WTC11 (cell line): Measurements from ENCODE around the gene TIMM17B. TPM values are rescaled to one million over a fixed set of nuclear protein-coding genes. Genes with fewer than 3 reads are reported as not detected.

Experiments used
- ATAC-seq: fragments of 200-7000 bp; cut with Tn5 transposase; 2 replicates; pipeline ENCODE4 v1.10.0; 2021; ENCODE audit warnings: mild to moderate bottlenecking, moderate library complexity
- Bru-seq: library from RNA; stranded (reverse); fragments of 400-500 nt; gene quantifications from one replicate; lab custom pipeline; 2021; lab: Mats Ljungman, UMichigan
- CTCF ChIA-PET: fragments of 300-600 bp; sonication (Branson Sonifier 250); formaldehyde crosslinking; loops from one replicate; lab custom pipeline; 2021; ENCODE audit warnings: antibody characterized with exemption; lab: Charles Lee
- POLR2A ChIA-PET: fragments of 350-600 bp; sonication (Branson Sonifier 250); formaldehyde crosslinking; loops from one replicate; lab custom pipeline; 2021; ENCODE audit warnings: antibody characterized with exemption; lab: Charles Lee
- DNase-seq: peaks from one replicate; pipeline ENCODE4 v3.0.0; 2021; ENCODE audit warnings: low spot score
- H3K27ac Mint-ChIP-seq: 2 replicates; pipeline ENCODE4 v1.8.0; 2021; ENCODE audit warnings: mixed read lengths
- H3K27me3 Mint-ChIP-seq: 2 replicates; pipeline ENCODE4 v1.8.0; 2021; ENCODE audit warnings: low read depth, mild to moderate bottlenecking, moderate library complexity, mixed read lengths
- H3K36me3 Mint-ChIP-seq: 2 replicates; pipeline ENCODE4 v1.8.0; 2021; ENCODE audit warnings: mixed read lengths
- H3K4me1 Mint-ChIP-seq: 2 replicates; pipeline ENCODE4 v1.8.0; 2022; ENCODE audit warnings: mixed read lengths
- H3K4me3 Mint-ChIP-seq: 2 replicates; pipeline ENCODE4 v1.8.0; 2021; ENCODE audit warnings: mild to moderate bottlenecking, moderate library complexity, mixed read lengths
- H3K9me3 Mint-ChIP-seq: 2 replicates; pipeline ENCODE4 v1.8.0; 2021; ENCODE audit warnings: mixed read lengths
- CREM ChIP-seq: sonication (generic); formaldehyde crosslinking; IDR thresholded peaks from 2 replicates; pipeline ENCODE4 v1.8.1; 2022; ENCODE audit warnings: mild to moderate bottlenecking, missing genetic modification reagents, moderate library complexity
- E2F1 ChIP-seq: sonication (generic); formaldehyde crosslinking; IDR thresholded peaks from 2 replicates; pipeline ENCODE4 v1.8.0; 2022; ENCODE audit warnings: mild to moderate bottlenecking, missing genetic modification reagents
- E2F5 ChIP-seq: sonication (generic); formaldehyde crosslinking; IDR thresholded peaks from 2 replicates; pipeline ENCODE4 v1.8.1; 2022; ENCODE audit warnings: mild to moderate bottlenecking, moderate library complexity, missing genetic modification reagents
- ELF4 ChIP-seq: sonication (generic); formaldehyde crosslinking; IDR thresholded peaks from 2 replicates; pipeline ENCODE4 v1.8.1; 2022; ENCODE audit warnings: low read depth, mild to moderate bottlenecking, moderate library complexity, missing genetic modification reagents
- ETV6 ChIP-seq: sonication (generic); formaldehyde crosslinking; IDR thresholded peaks from 2 replicates; pipeline ENCODE4 v1.8.1; 2022; ENCODE audit warnings: mild to moderate bottlenecking, missing genetic modification reagents
- FOXP1 ChIP-seq: sonication (generic); formaldehyde crosslinking; IDR thresholded peaks from 2 replicates; pipeline ENCODE4 v1.8.0; 2022; ENCODE audit warnings: missing genetic modification reagents, mild to moderate bottlenecking, moderate library complexity, borderline replicate concordance
- GRHL2 ChIP-seq: fragments of 250-450 bp; sonication (Bioruptor Pico); IDR thresholded peaks from 2 replicates; pipeline ENCODE4 v1.8.0; 2022; ENCODE audit warnings: mild to moderate bottlenecking, moderate library complexity; ENCODE audit not compliant: insufficient replicate concordance, severe bottlenecking
- JUN ChIP-seq: sonication (generic); formaldehyde crosslinking; IDR thresholded peaks from 2 replicates; pipeline ENCODE4 v1.8.0; 2023; ENCODE audit warnings: mild to moderate bottlenecking, missing genetic modification reagents
- MAX ChIP-seq: sonication (generic); formaldehyde crosslinking; IDR thresholded peaks from 2 replicates; pipeline ENCODE4 v1.8.0; 2022; ENCODE audit warnings: mild to moderate bottlenecking, missing genetic modification reagents
- MXD4 ChIP-seq: fragments of 250-450 bp; sonication (Bioruptor Pico); IDR thresholded peaks from 2 replicates; pipeline ENCODE4 v1.8.0; 2021; ENCODE audit warnings: mild to moderate bottlenecking, moderate library complexity, borderline replicate concordance
- NFYB ChIP-seq: sonication (generic); formaldehyde crosslinking; conservative IDR thresholded peaks from 2 replicates; pipeline ENCODE4 v1.8.0; 2022; ENCODE audit warnings: low read depth, missing genetic modification reagents
- OVOL2 ChIP-seq: fragments of 250-450 bp; sonication (Bioruptor Pico); IDR thresholded peaks from 2 replicates; pipeline ENCODE4 v1.9.0; 2021; ENCODE audit warnings: mild to moderate bottlenecking, borderline replicate concordance
- PRRX2 ChIP-seq: fragments of 250-450 bp; sonication (Bioruptor Pico); IDR thresholded peaks from 2 replicates; pipeline ENCODE4 v1.8.0; 2021; ENCODE audit warnings: mild to moderate bottlenecking
- RELA ChIP-seq: sonication (generic); formaldehyde crosslinking; IDR thresholded peaks from 2 replicates; pipeline ENCODE4 v1.8.1; 2022; ENCODE audit warnings: missing genetic modification reagents, mild to moderate bottlenecking, borderline replicate concordance
- SMAD4 ChIP-seq: sonication (generic); formaldehyde crosslinking; IDR thresholded peaks from 2 replicates; pipeline ENCODE4 v1.8.0; 2022; ENCODE audit warnings: mild to moderate bottlenecking, missing genetic modification reagents
- SP1 ChIP-seq: sonication (generic); formaldehyde crosslinking; conservative IDR thresholded peaks from 2 replicates; pipeline ENCODE4 v1.8.1; 2022; ENCODE audit warnings: missing genetic modification reagents
- TCF7 ChIP-seq: sonication (generic); formaldehyde crosslinking; IDR thresholded peaks from 2 replicates; pipeline ENCODE4 v1.8.0; 2022; ENCODE audit warnings: mild to moderate bottlenecking, low read depth, missing genetic modification reagents, moderate library complexity
- TEAD1 ChIP-seq: sonication (generic); formaldehyde crosslinking; IDR thresholded peaks from 2 replicates; pipeline ENCODE4 v1.8.0; 2022; ENCODE audit warnings: mild to moderate bottlenecking, missing genetic modification reagents
- TP53 ChIP-seq: sonication (generic); formaldehyde crosslinking; IDR thresholded peaks from 2 replicates; pipeline ENCODE4 v1.8.1; 2023; ENCODE audit warnings: mild to moderate bottlenecking, missing genetic modification reagents
- USF2 ChIP-seq: sonication (generic); formaldehyde crosslinking; IDR thresholded peaks from 2 replicates; pipeline ENCODE4 v1.8.1; 2023; ENCODE audit warnings: mild to moderate bottlenecking, missing genetic modification reagents, moderate library complexity
- ZNF138 ChIP-seq: sonication (generic); formaldehyde crosslinking; conservative IDR thresholded peaks from 2 replicates; pipeline ENCODE4 v1.8.1; 2022; ENCODE audit warnings: mild to moderate bottlenecking, moderate library complexity, missing genetic modification reagents
- ZNF232 ChIP-seq: sonication (generic); formaldehyde crosslinking; IDR thresholded peaks from 2 replicates; pipeline ENCODE4 v1.8.0; 2022; ENCODE audit warnings: mild to moderate bottlenecking, missing genetic modification reagents
- ZNF281 ChIP-seq: sonication (generic); formaldehyde crosslinking; IDR thresholded peaks from 2 replicates; pipeline ENCODE4 v1.8.0; 2023; ENCODE audit warnings: mild to moderate bottlenecking, missing genetic modification reagents
- ZNF317 ChIP-seq: sonication (generic); formaldehyde crosslinking; IDR thresholded peaks from 2 replicates; pipeline ENCODE4 v1.8.1; 2023; ENCODE audit warnings: low read depth, mild to moderate bottlenecking, moderate library complexity, missing genetic modification reagents, borderline replicate concordance
- ZNF396 ChIP-seq: fragments of 250-450 bp; sonication (Bioruptor Pico); IDR thresholded peaks from 2 replicates; pipeline ENCODE4 v1.8.0; 2021; ENCODE audit warnings: mild to moderate bottlenecking, moderate library complexity, borderline replicate concordance
- ZNF423 ChIP-seq: fragments of 250-450 bp; sonication (Bioruptor Pico); IDR thresholded peaks from 2 replicates; pipeline ENCODE4 v2.1.2; 2022; ENCODE audit warnings: mild to moderate bottlenecking, moderate library complexity
- ZNF671 ChIP-seq: fragments of 250-450 bp; sonication (Bioruptor Pico); IDR thresholded peaks from 2 replicates; pipeline ENCODE4 v1.8.0; 2021; ENCODE audit warnings: mild to moderate bottlenecking
- long read RNA-seq, 3 experiments: library from RNA in 1 of 3; library from capped mRNA in 1 of 3; library from polyadenylated mRNA in 1 of 3; unstranded in 2 of 3; stranded (forward) in 1 of 3; transcript quantifications; one replicate each; pipeline ENCODE4 v2.0.0, GENCODE V29; 2021
- total RNA-seq: library from RNA; stranded (reverse); gene quantifications from 3 replicates; pipeline ENCODE4 v1.2.3, GENCODE V29; 2021
- TF ChIP-seq, protein P1 (sequence below): sonication (generic); formaldehyde crosslinking; IDR thresholded peaks from 2 replicates; pipeline ENCODE4 v1.8.1; 2023; ENCODE audit warnings: mild to moderate bottlenecking, missing genetic modification reagents, moderate library complexity

The TIMM17B gene
- total RNA-seq (99.6 to 120 TPM (median 114 TPM) in 3 replicates), Bru-seq, nascent RNA (percentile 68 among the genes with signal in this experiment)
- long read RNA-seq, experiment 1, transcript TIMM17B-204 (7 exons, 964 nt) = major isoform, 10 of 141 reads
- long read RNA-seq, experiment 1, partial matches to known transcripts = 113 of 141 reads
- long read RNA-seq, experiment 1, other reads (novel, unspliced or antisense) = 15 of 141 reads
- long read RNA-seq, experiment 2, transcript TIMM17B-204 (7 exons, 964 nt) = major isoform, 8 of 162 reads
- long read RNA-seq, experiment 2, partial matches to known transcripts = 123 of 162 reads
- long read RNA-seq, experiment 2, other reads (novel, unspliced or antisense) = 30 of 162 reads
- long read RNA-seq, experiment 3, transcript TIMM17B-204 (7 exons, 964 nt) = major isoform, 37 of 324 reads
- long read RNA-seq, experiment 3, partial matches to known transcripts = 270 of 324 reads
- long read RNA-seq, experiment 3, other reads (novel, unspliced or antisense) = 16 of 324 reads

GRCh38 chrX:48897625-48898306, at the start of gene TIMM17B, which contains the start of gene PQBP1:
TSS of gene TIMM17B (minus strand) at chrX:48897768. CDS start at chrX:48897749, 19 bp downstream.
TSS of gene PQBP1 (plus strand) at chrX:48897930. CDS start at chrX:48898510, 580 bp downstream.
- POLR2A ChIA-PET = interaction anchor here (0.6 to 1.7 kb wide), 10 partner anchors 14 to 335 kb away, joined by 3 to 9 read pairs (median 4); partner anchors contain the start of genes GRIPAP1, HDAC6, KCND1 and SLC35A2
- Mint-ChIP-seq H3K4me1 (0 out of 2 replicates have a peak, but pooled peaks cover 8% of the 10 kb centered on the region), H3K36me3 (peaks cover 22% of the 10 kb centered on the region)

GRCh38 chrX:48945517-48946348, 48.2 kb upstream of the TIMM17B start:
- DNase-seq (peak; percentile 49), ATAC-seq (peak; percentile 97)
- Mint-ChIP-seq H3K4me3 (no peak overlapping the region), H3K4me1 (peaks cover 17% of the 10 kb centered on the region), H3K27ac (peak overlapping the region; percentile 89), H3K36me3 (peaks cover 14% of the 10 kb centered on the region), H3K9me3 (no peaks in the 10 kb centered on the region), H3K27me3 (no peaks in the 10 kb centered on the region)
- ChIA-PET CTCF (interaction anchor here (0.6 to 1.4 kb wide), 6 partner anchors 26 to 105 kb away, joined by 3 to 6 read pairs (median 4); partner anchors contain the start of gene SLC35A2), POLR2A (interaction anchor here (0.7 kb wide), 1 partner anchor 36 kb away, joined by 16 read pairs; no protein-coding TSS in a partner anchor)
- TF ChIP-seq SMAD4 (CRISPR knock-in tag) (no peak), ZNF138 (CRISPR knock-in tag) (no peak), CREM (CRISPR knock-in tag) (no peak), GRHL2 (CRISPR knock-in tag) (no peak), TCF7 (CRISPR knock-in tag) (no peak), OVOL2 (CRISPR knock-in tag) (no peak), MXD4 (CRISPR knock-in tag) (no peak), ZNF671 (CRISPR knock-in tag) (no peak), ZNF281 (CRISPR knock-in tag) (no peak), ZNF423 (no peak), E2F1 (CRISPR knock-in tag) (no peak), TEAD1 (CRISPR knock-in tag) (no peak)
- TF ChIP-seq, protein P1, sequence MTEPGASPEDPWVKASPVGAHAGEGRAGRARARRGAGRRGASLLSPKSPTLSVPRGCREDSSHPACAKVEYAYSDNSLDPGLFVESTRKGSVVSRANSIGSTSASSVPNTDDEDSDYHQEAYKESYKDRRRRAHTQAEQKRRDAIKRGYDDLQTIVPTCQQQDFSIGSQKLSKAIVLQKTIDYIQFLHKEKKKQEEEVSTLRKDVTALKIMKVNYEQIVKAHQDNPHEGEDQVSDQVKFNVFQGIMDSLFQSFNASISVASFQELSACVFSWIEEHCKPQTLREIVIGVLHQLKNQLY = no peak

More at GRCh38 chrX:48897625-48898306, at the start of gene TIMM17B, which contains the start of gene PQBP1:
- Mint-ChIP-seq H3K27me3 (no peaks in the 10 kb centered on the region), H3K27ac (peak within 1 kb of the TSS; percentile 100), H3K9me3 (no peaks in the 10 kb centered on the region), H3K4me3 (peak within 1 kb of the TSS; percentile 85)
- ATAC-seq (peak; percentile 93), DNase-seq (peak; percentile 85)
- CTCF ChIA-PET = interaction anchor here (0.7 to 1.6 kb wide), 6 partner anchors 14 to 269 kb away, joined by 3 to 5 read pairs (median 4); partner anchors contain the start of gene KCND1
- TF ChIP-seq OVOL2 (CRISPR knock-in tag) (no peak), CREM (CRISPR knock-in tag) (no peak), ZNF317 (CRISPR knock-in tag) (no peak), PRRX2 (CRISPR knock-in tag) (no peak), TP53 (CRISPR knock-in tag) (no peak), ZNF138 (CRISPR knock-in tag) (no peak), ZNF232 (CRISPR knock-in tag) (no peak), SP1 (peak; percentile 10), E2F5 (CRISPR knock-in tag) (no peak), NFYB (CRISPR knock-in tag) (peak; percentile 71), SMAD4 (CRISPR knock-in tag) (no peak), USF2 (no peak), ZNF396 (no peak), RELA (CRISPR knock-in tag) (no peak), ELF4 (no peak), FOXP1 (CRISPR knock-in tag) (no peak), ETV6 (CRISPR knock-in tag) (peak; percentile 24; the same call in 1 of the 2 replicates), MAX (CRISPR knock-in tag) (peak; percentile 32; the same call in 1 of the 2 replicates), JUN (CRISPR knock-in tag) (no peak), TCF7 (CRISPR knock-in tag) (no peak)
